Fibroblast of skin of back (primary cell): Measurements from ENCODE around the gene DCAF16. TPM values are rescaled to one million over a fixed set of nuclear protein-coding genes. Genes with fewer than 3 reads are reported as not detected.
"Not testable (repeated sequence)": the region's sequence is repeated elsewhere in the genome, so short reads cannot be mapped to it uniquely, and the experiment has no call there.

Source experiments
- DNase-seq: peaks from one replicate; pipeline ENCODE4 v3.0.0-alpha.2; 2013
- polyA plus RNA-seq, 2 experiments: library from polyadenylated mRNA; unstranded; fragments of 120-200 nt; gene quantifications; one replicate each; pipeline ENCODE4 v1.2.1, GENCODE V29; 2013; ENCODE audit not compliant: insufficient read length in 2 of 2

The DCAF16 gene
- 16.4 TPM for polyA plus RNA-seq (2013, experiment 1 of 2; ENCODE audit: insufficient read length)
- 15.1 TPM for polyA plus RNA-seq (2013, experiment 2 of 2; ENCODE audit: insufficient read length)

- DNase-seq: peak; percentile 99
These were observed at the start of gene DCAF16, which contains the start of gene NCAPG for GRCh38 chr4:17810260-17811077. Gene DCAF16, minus strand, starts transcription at chr4:17810757. Its CDS starts 6,616 bp downstream, at chr4:17804141. Gene NCAPG, plus strand, starts transcription at chr4:17810979. Its CDS starts 99 bp downstream, at chr4:17811078.

GRCh38 chr4:17859793-17860406, 49.3 kb upstream of the DCAF16 start:
- DNase-seq: no peak

GRCh38 chr4:17854036-17854435, 43.5 kb upstream of the DCAF16 start:
- DNase-seq: peak; percentile 64

GRCh38 chr4:17851959-17852358, 41.4 kb upstream of the DCAF16 start:
- no peak for DNase-seq

- not testable (repeated sequence) for DNase-seq
These were observed 39.7 kb upstream of the DCAF16 start for GRCh38 chr4:17850295-17850694.

- DNase-seq: peak; percentile 78
These were observed 35.7 kb upstream of the DCAF16 start for GRCh38 chr4:17846266-17846665.

- DNase-seq: no peak
These were observed 13.5 kb upstream of the DCAF16 start for GRCh38 chr4:17823871-17824669.

- DNase-seq: peak; percentile 72
These were observed 6.5 kb upstream of the DCAF16 start for GRCh38 chr4:17817027-17817426.

GRCh38 chr4:17816142-17816541, 5.6 kb upstream of the DCAF16 start:
- DNase-seq: no peak

- DNase-seq: peak; percentile 54
These were observed 3.6 kb upstream of the DCAF16 start for GRCh38 chr4:17814140-17814539.

- no peak for DNase-seq
These were observed 2.2 kb upstream of the DCAF16 start for GRCh38 chr4:17812801-17813200.

- no peak for DNase-seq
These were observed 1.6 kb upstream of the DCAF16 start for GRCh38 chr4:17812125-17812524.

- DNase-seq: no peak
These were observed 584 bp upstream of the DCAF16 start for GRCh38 chr4:17811078-17811603.

GRCh38 chr4:17809667-17810066, 890 bp downstream of the DCAF16 start:
- DNase-seq: no peak

- peak; percentile 17 for DNase-seq
These were observed 3.1 kb downstream of the DCAF16 start for GRCh38 chr4:17807446-17807845.

GRCh38 chr4:17805580-17806155, 4.9 kb downstream of the DCAF16 start:
- DNase-seq: no peak

GRCh38 chr4:17797808-17798207, 12.7 kb downstream of the DCAF16 start:
- DNase-seq: no peak

GRCh38 chr4:17794730-17795129, 15.8 kb downstream of the DCAF16 start:
- no peak for DNase-seq

- DNase-seq: no peak
These were observed 21.6 kb downstream of the DCAF16 start for GRCh38 chr4:17788956-17789355.

- peak; percentile 46 for DNase-seq
These were observed 23.2 kb downstream of the DCAF16 start for GRCh38 chr4:17787315-17787714.

- DNase-seq: no peak
These were observed 24.0 kb downstream of the DCAF16 start for GRCh38 chr4:17786567-17786966.

- DNase-seq: no peak
These were observed 24.7 kb downstream of the DCAF16 start for GRCh38 chr4:17785858-17786257.
